HL-60 (cell line): ENCODE data around the gene CAMKMT.

Experiments
- POLR2AphosphoS5 ChIP-seq: IDR thresholded peaks from 2 replicates; pipeline ENCODE4 v1.6.1; 2012; ENCODE audit warnings: low read depth
- SPI1 ChIP-seq: IDR thresholded peaks from 2 replicates; pipeline ENCODE4 v1.6.1; 2012; ENCODE audit warnings: low read depth, mild to moderate bottlenecking, borderline replicate concordance
- TF ChIP-seq, protein P1 (sequence below): IDR thresholded peaks from one replicate; pipeline ENCODE4 v1.5.1; 2011; ENCODE audit warnings: low read length, control low read depth, inconsistent platforms; ENCODE audit not compliant: insufficient read depth

DNA sequence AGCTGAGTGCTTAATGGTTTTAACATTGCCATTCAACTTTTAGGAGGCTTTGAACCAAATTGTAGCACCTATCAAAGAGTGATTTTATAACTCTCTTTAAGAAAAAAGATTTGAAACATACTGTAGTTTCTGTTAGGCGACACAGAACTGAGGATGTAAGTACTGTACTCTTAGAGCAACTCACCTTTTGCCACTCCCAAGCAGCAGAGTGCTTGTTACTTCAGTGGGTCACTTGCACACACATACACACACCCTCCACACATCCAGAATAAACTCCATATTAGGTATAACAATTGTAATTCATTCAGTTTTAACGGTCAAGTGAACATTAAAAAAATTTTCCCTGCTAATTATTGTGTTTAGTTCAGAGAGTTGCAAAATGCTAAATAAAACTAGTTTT, 118.3 kb downstream of the CAMKMT start:
- TF ChIP-seq POLR2AphosphoS5: no peak
- TF ChIP-seq, protein P1, sequence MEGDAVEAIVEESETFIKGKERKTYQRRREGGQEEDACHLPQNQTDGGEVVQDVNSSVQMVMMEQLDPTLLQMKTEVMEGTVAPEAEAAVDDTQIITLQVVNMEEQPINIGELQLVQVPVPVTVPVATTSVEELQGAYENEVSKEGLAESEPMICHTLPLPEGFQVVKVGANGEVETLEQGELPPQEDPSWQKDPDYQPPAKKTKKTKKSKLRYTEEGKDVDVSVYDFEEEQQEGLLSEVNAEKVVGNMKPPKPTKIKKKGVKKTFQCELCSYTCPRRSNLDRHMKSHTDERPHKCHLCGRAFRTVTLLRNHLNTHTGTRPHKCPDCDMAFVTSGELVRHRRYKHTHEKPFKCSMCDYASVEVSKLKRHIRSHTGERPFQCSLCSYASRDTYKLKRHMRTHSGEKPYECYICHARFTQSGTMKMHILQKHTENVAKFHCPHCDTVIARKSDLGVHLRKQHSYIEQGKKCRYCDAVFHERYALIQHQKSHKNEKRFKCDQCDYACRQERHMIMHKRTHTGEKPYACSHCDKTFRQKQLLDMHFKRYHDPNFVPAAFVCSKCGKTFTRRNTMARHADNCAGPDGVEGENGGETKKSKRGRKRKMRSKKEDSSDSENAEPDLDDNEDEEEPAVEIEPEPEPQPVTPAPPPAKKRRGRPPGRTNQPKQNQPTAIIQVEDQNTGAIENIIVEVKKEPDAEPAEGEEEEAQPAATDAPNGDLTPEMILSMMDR: no peak
- TF ChIP-seq SPI1: no peak
